T-cell (primary cell): Measurements from ENCODE around the gene PRR14. TPM values are rescaled to one million over a fixed set of nuclear protein-coding genes. Genes with fewer than 3 reads are reported as not detected.

Experiments
- ATAC-seq, 4 experiments: fragments of 200-7000 bp in 3 of 4; fragments of 150-1000 bp in 1 of 4; cut with Tn5 transposase; replicated peaks in 1 of 4; 1 replicate in 3 of 4; 2 replicates in 1 of 4; pipeline ENCODE4 v1.10.0; 2021; ENCODE audit warnings: moderate library complexity in 3 of 4, mild to moderate bottlenecking in 2 of 4, moderate number of reproducible peaks in 1 of 4
- CTCF ChIA-PET, 2 donors: fragments of 300-600 bp; sonication (Branson Sonifier 250); formaldehyde crosslinking; loops; one replicate each; lab custom pipeline; 2022; ENCODE audit warnings: antibody characterized with exemption in 2 of 2; lab: Charles Lee
- POLR2A ChIA-PET, 2 donors: fragments of 300-600 bp; sonication (Branson Sonifier 250); formaldehyde crosslinking; loops; one replicate each; lab custom pipeline; 2022; ENCODE audit warnings: antibody characterized with exemption in 2 of 2; lab: Charles Lee
- DNase-seq, 35 experiments: peaks; one replicate each; pipeline versions ENCODE4 v3.0.0 to v3.0.0-alpha.2; 2013 to 2023
- H3K27ac ChIP-seq: one replicate; pipeline ENCODE4 v1.5.1; 2013; ENCODE audit warnings: low read length
- H3K27me3 ChIP-seq, 2 experiments: replicated peaks in 1 of 2; 1 replicate in 1 of 2; 2 replicates in 1 of 2; pipeline versions ENCODE4 v1.6.1 to v1.7.0; 2013; ENCODE audit warnings: low read length in 1 of 2, mixed read lengths in 1 of 2; ENCODE audit not compliant: control insufficient read depth in 2 of 2, insufficient read depth in 2 of 2; ENCODE audit errors: extremely low read depth in 1 of 2
- H3K36me3 ChIP-seq, 2 donors: 1 replicate in 1 of 2; 2 replicates in 1 of 2; pipeline versions ENCODE4 v1.6.1 to v1.7.0; 2013; ENCODE audit warnings: low read length in 1 of 2; ENCODE audit not compliant: control insufficient read depth in 2 of 2, insufficient read depth in 1 of 2; ENCODE audit errors: extremely low read depth in 1 of 2
- H3K4me1 ChIP-seq, 2 experiments: 1 replicate in 1 of 2; 2 replicates in 1 of 2; pipeline versions ENCODE4 v1.6.1 to v1.7.0; 2013; ENCODE audit warnings: low read length in 2 of 2, mixed read lengths in 1 of 2; ENCODE audit not compliant: insufficient read depth in 2 of 2, control insufficient read depth in 1 of 2; ENCODE audit errors: extremely low read depth in 1 of 2
- H3K4me3 ChIP-seq, 2 donors: 1 replicate in 1 of 2; 2 replicates in 1 of 2; pipeline versions ENCODE4 v1.5.1 to v1.7.0; 2013; ENCODE audit warnings: mild to moderate bottlenecking in 2 of 2, low read length in 1 of 2, moderate library complexity in 1 of 2; ENCODE audit not compliant: control insufficient read depth in 1 of 2; ENCODE audit errors: extremely low read depth in 1 of 2
- H3K9me3 ChIP-seq: 2 replicates; pipeline ENCODE4 v1.7.0; 2013
- H3K27ac Mint-ChIP-seq, 2 donors: one replicate each; pipeline ENCODE4 v1.8.0; 2020 to 2021; ENCODE audit warnings: mild to moderate bottlenecking in 2 of 2, mixed read lengths in 2 of 2
- H3K27me3 Mint-ChIP-seq, 2 donors: one replicate each; pipeline ENCODE4 v1.8.0; 2021 to 2022; ENCODE audit warnings: mixed read lengths in 2 of 2
- H3K36me3 Mint-ChIP-seq: one replicate; pipeline ENCODE4 v1.8.0; 2021; ENCODE audit warnings: mixed read lengths
- H3K4me1 Mint-ChIP-seq, 3 donors: one replicate each; pipeline ENCODE4 v1.8.0; 2020 to 2022; ENCODE audit warnings: mixed read lengths in 3 of 3, mild to moderate bottlenecking in 1 of 3
- H3K4me3 Mint-ChIP-seq, 3 donors: one replicate each; pipeline ENCODE4 v1.8.0; 2020 to 2022; ENCODE audit warnings: mild to moderate bottlenecking in 3 of 3, mixed read lengths in 3 of 3, moderate library complexity in 3 of 3
- H3K9me3 Mint-ChIP-seq, 3 donors: one replicate each; pipeline ENCODE4 v1.8.0; 2020 to 2022; ENCODE audit warnings: mixed read lengths in 3 of 3
- WGBS: methylation state at CpG from one replicate; pipeline ENCODE4 v1.1.5; 2013; ENCODE audit warnings: missing lambda C conversion rate; ENCODE audit not compliant: insufficient coverage; 5-methylcytosine and 5-hydroxymethylcytosine counted together
- total RNA-seq, 35 experiments: library from RNA in 6 of 35; stranded (reverse) in 6 of 35; fragments of 120-200 nt in 1 of 35; gene quantifications; one replicate each; pipeline versions ENCODE4 v1.2.1 to v1.2.4 and lab custom pipeline; 2013 to 2026

PRR14 gene
- total RNA-seq, 5 donors from 2014 or later (not counting 1 experiment from before 2014, with no cell fraction given), result 57.9 to 121 (median 89.6) TPM

DNA sequence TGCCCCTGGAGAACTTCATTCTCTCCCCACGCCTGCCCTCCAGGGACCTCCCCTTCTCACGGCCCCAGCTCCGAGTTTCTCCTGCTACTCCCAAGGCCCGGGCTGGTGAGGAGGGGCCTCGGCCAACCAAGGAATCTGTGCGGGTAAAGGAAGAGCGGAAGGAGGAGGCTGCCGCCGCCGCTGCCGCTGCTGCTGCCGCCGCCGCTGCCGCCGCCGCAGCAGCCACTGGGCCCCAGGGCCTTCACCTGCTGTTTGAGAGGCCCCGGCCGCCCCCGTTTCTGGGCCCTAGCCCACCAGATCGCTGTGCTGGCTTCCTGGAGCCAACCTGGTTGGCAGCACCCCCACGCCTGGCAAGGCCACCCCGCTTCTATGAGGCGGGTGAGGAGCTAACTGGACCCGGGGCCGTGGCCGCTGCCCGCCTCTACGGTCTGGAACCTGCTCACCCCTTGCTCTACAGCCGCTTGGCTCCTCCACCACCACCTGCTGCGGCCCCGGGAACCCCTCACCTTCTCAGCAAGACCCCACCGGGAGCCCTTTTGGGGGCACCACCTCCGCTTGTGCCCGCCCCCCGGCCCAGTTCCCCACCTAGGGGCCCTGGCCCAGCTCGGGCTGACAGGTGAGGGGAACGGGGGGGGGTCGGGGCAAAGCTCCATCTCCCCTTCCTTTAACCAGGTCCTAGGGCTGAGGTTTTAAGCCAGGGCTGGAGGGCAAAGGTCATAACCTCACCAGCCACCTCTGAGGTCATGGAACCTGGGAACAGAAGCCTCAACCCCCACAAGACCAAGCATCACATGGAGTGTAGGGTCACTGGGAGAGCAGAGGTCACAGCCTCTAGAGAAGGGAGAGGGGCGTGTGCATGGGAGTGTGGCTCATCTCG is 18.5 kb downstream of the PRR14 start:
- Mint-ChIP-seq H3K36me3 (peaks cover 30% of the 10 kb centered on the region), H3K4me1 (peaks cover 0 to 8% (median 8%) of the 10 kb centered on the region in 3 donors), H3K27me3 (no peaks in the 10 kb centered on the region), H3K4me3 (no peak overlapping the region), H3K27ac (no peak overlapping the region), H3K9me3 (no peaks in the 10 kb centered on the region)
- CTCF ChIA-PET, result interaction anchor here in 1 of 2 donors (0.5 kb wide), 1 partner anchor 35 kb away, joined by 3 read pairs; no protein-coding TSS in a partner anchor
- Histone ChIP-seq H3K36me3 (peaks cover 31 to 54% of the 10 kb centered on the region in 2 donors), H3K27ac (no peak overlapping the region), H3K4me3 (no peak overlapping the region), H3K4me1 (peaks cover 0 to 7% of the 10 kb centered on the region in 2 experiments), H3K27me3 (no peaks in the 10 kb centered on the region), H3K9me3 (no peaks in the 10 kb centered on the region)
- POLR2A ChIA-PET, result interaction anchor here in 1 of 2 donors (0.6 kb wide), 1 partner anchor 21 kb away, joined by 4 read pairs; no protein-coding TSS in a partner anchor
- no peak for DNase-seq
- ATAC-seq, result no peak
- WGBS, result 98% methylated on average over 30 of the region's 41 CpGs

DNA sequence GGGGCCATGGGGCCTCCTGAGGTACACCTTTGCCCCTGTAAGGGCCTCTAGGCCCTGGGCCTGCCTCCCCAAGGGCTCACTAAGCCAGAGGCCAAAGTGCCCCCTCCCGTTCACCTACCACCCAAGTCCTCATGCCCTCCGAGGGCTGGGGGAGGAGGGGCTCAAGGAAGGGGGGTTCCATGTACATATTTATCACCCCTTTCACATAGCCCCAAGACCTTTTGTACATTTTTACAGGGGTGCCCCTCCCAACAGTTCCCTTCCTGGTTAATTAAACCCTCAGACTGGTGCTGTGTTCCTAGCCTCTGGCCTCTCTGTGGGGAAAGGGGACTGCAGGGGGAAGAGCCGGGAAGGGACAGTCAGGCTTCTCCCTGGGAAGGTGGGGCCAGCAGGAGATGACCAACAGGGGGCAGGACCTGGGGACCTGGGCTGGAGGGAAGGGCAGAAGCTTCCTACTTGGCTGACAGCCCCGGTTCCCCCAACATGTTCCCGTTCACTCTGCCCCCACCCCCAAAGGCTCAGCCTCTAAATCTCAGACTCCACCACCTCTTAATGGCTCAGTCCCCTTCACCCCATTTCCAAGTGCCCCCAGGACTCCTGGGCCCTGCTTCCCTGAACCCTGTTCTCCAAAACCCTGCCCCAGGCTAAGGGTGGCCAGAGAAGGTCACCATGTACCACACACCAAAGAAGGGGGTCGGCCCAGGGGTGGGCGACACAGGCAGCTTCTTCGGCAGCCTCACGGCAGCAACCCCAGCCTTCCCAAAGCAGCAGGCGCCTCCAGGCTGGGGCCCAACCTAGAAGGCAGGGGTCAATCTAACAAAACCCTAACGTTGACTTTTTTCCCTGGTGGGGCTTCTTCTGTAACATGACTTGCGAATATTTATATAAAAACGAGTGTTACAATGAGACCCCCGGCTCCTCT is 19.4 kb downstream of the PRR14 start:
- Histone ChIP-seq H3K4me1 (no peaks in the 10 kb centered on the region), H3K27me3 (no peaks in the 10 kb centered on the region), H3K27ac (no peak overlapping the region), H3K36me3 (peaks cover 31 to 45% of the 10 kb centered on the region in 2 donors), H3K9me3 (no peaks in the 10 kb centered on the region), H3K4me3 (no peak overlapping the region)
- Mint-ChIP-seq H3K27me3 (no peaks in the 10 kb centered on the region), H3K4me3 (no peak overlapping the region), H3K36me3 (peaks cover 27% of the 10 kb centered on the region), H3K9me3 (no peaks in the 10 kb centered on the region), H3K4me1 (peaks cover 0 to 7% (median 6%) of the 10 kb centered on the region in 3 donors), H3K27ac (no peak overlapping the region)
- ChIA-PET CTCF (no interaction called here), POLR2A (no interaction called here)
- DNase-seq (no peak), ATAC-seq (no peak)
- WGBS, result 98% methylated on average over 8 of the region's 14 CpGs

DNA sequence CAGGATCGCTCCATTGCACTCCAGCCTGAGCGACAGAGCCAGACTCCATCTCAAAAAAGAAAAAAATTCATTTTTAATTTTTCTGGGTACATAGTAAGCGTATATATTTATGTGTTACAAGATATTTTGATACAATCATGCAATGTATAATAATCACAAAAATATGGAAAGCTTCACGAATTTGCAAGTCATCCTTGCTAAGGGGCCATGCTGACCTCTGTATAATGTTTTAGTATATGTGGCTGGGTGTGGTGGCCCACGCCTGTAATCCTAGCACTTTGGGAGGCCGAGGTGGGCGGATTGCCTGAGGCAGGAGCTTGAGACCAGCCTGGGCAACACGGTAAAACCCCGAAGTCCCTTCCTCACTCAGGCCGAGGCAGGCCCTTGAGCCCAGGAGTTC is 24.4 kb downstream of the PRR14 start:
- ATAC-seq (no peak), DNase-seq (no peak)
- Histone ChIP-seq H3K27me3 (no peaks in the 10 kb centered on the region), H3K4me1 (no peaks in the 10 kb centered on the region), H3K27ac (no peak overlapping the region), H3K9me3 (no peaks in the 10 kb centered on the region), H3K4me3 (no peak overlapping the region), H3K36me3 (peaks cover 0 to 3% of the 10 kb centered on the region in 2 donors)
- Mint-ChIP-seq H3K27ac (no peak overlapping the region), H3K27me3 (no peaks in the 10 kb centered on the region), H3K4me1 (no peaks in the 10 kb centered on the region), H3K9me3 (no peaks in the 10 kb centered on the region), H3K36me3 (no peaks in the 10 kb centered on the region), H3K4me3 (no peak overlapping the region)
- ChIA-PET POLR2A (interaction anchor here in 1 of 2 donors (0.6 kb wide), 1 partner anchor 68 kb away, joined by 3 read pairs; no protein-coding TSS in a partner anchor), CTCF (no interaction called here)
- 100% methylated on average over 3 of the region's 10 CpGs for WGBS

DNA sequence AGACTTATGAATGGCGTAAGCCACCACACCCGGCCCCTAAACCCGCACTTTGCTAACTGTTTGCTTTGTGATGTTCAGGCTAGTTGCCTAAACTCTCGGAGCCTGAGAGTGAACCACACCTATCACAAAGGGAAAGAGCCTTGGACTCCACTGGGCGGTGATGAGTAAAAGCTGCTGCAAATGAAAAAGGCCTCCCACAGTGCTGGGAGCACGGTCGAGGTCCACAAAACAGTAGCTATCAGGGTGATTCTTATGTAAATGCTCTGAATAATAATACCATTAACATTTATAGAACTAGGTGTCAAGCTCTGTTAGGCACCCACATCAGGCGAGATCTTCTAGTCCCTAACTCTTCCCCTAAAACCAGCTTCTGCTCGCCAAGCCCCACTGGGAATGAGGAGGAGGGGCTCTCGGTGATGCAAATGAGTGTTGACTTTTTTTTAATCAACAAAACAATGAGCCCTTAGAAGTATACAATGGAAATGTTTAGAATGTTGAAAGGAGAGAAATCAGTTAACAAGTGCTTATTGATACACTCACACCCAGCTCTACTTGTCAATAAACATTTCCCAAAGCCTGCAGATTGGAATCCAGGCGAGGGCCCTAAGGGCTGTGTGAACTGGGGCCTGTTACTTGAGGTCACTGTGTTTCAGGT is 27.3 kb downstream of the PRR14 start:
- Histone ChIP-seq H3K9me3 (no peaks in the 10 kb centered on the region), H3K36me3 (no peaks in the 10 kb centered on the region), H3K27me3 (no peaks in the 10 kb centered on the region), H3K27ac (no peak overlapping the region), H3K4me3 (no peak overlapping the region), H3K4me1 (no peaks in the 10 kb centered on the region)
- ChIA-PET POLR2A (no interaction called here), CTCF (interaction anchor here in 1 of 2 donors (0.6 kb wide), 1 partner anchor 274 kb away, joined by 3 read pairs; no protein-coding TSS in a partner anchor)
- ATAC-seq (no peak), DNase-seq (no peak)
- Mint-ChIP-seq H3K36me3 (no peaks in the 10 kb centered on the region), H3K9me3 (no peaks in the 10 kb centered on the region), H3K27ac (no peak overlapping the region), H3K4me1 (no peaks in the 10 kb centered on the region), H3K27me3 (no peaks in the 10 kb centered on the region), H3K4me3 (no peak overlapping the region)
- WGBS, result no CpG with 5 or more reads among the region's 11 CpGs

DNA sequence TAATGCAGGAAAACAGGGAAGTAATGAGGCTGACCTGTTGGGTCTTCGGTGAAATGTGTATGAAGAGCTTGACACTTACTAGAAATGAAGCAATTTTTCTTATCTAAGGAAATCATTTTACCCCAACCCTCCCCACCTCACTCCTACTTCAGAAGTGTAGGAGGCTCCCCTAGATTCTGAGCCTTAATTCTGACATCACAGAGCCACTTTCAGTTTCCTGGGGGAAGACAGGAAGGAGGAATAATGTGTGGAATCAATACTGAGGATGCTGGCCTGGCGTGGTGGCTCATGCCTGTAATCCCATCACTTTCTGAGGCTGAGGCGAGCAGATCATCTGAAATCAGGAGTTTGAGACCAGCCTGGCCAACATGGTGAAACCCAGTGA is 27.8 kb downstream of the PRR14 start:
- H3K4me3 Mint-ChIP-seq, result no peak overlapping the region
- Histone ChIP-seq H3K27ac (no peak overlapping the region), H3K4me1 (no peaks in the 10 kb centered on the region), H3K9me3 (no peaks in the 10 kb centered on the region), H3K27me3 (no peaks in the 10 kb centered on the region), H3K36me3 (no peaks in the 10 kb centered on the region), H3K4me3 (no peak overlapping the region)
- H3K27ac Mint-ChIP-seq, result no peak overlapping the region
- no peaks in the 10 kb centered on the region for H3K9me3 Mint-ChIP-seq
- DNase-seq (no peak), ATAC-seq (no peak)
- CTCF ChIA-PET, result interaction anchor here in 1 of 2 donors (0.6 kb wide), 1 partner anchor 275 kb away, joined by 3 read pairs; no protein-coding TSS in a partner anchor
- POLR2A ChIA-PET, result no interaction called here
- H3K27me3 Mint-ChIP-seq, result no peaks in the 10 kb centered on the region
- no peaks in the 10 kb centered on the region for H3K4me1 Mint-ChIP-seq
- WGBS, result no CpG with 5 or more reads among the region's 3 CpGs
- H3K36me3 Mint-ChIP-seq, result no peaks in the 10 kb centered on the region

DNA sequence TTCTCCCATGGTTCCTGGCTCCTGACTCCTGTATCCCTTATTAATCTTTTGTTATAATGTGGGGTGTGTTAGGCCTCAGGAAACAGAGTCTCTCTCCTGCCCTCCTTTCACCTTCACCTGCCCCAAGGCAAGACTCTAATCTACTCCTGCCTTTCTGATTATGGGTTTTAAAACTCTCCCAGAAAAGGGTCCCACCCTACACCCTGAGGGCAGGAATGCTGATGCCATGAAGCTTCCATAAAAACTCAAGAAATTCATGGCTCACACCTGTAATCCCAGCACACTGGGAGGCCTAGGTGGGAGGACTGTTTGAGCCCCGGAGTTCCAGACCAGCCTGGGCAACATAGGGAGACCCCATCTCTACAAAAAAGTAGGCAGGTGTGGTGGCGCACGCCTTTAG is 29.6 kb downstream of the PRR14 start:
- ATAC-seq (no peak), DNase-seq (no peak)
- POLR2A ChIA-PET, result no interaction called here
- Mint-ChIP-seq H3K36me3 (no peaks in the 10 kb centered on the region), H3K4me3 (no peak overlapping the region), H3K4me1 (no peaks in the 10 kb centered on the region), H3K27me3 (no peaks in the 10 kb centered on the region), H3K9me3 (no peaks in the 10 kb centered on the region), H3K27ac (no peak overlapping the region)
- Histone ChIP-seq H3K9me3 (no peaks in the 10 kb centered on the region), H3K4me3 (no peak overlapping the region), H3K27me3 (no peaks in the 10 kb centered on the region), H3K27ac (no peak overlapping the region), H3K4me1 (no peaks in the 10 kb centered on the region), H3K36me3 (no peaks in the 10 kb centered on the region)
- no CpG with 5 or more reads among the region's 3 CpGs for WGBS
- CTCF ChIA-PET, result no interaction called here
